Adrenal gland (tissue), 5 donors: ENCODE data around the gene RAB14.

Experiments
- CTCF ChIP-seq, 6 experiments: fragments of 450-650 bp in 4 of 6; fragments of 200-600 bp in 2 of 6; sonication (generic) in 1 of 6; IDR thresholded peaks; 1 replicate in 5 of 6; 2 replicates in 1 of 6; pipeline versions ENCODE4 v1.5.1 to v1.8.0; 2016 to 2021; ENCODE audit warnings: antibody characterized with exemption in 6 of 6, mild to moderate bottlenecking in 2 of 6, moderate library complexity in 1 of 6
- POLR2A ChIP-seq, 2 donors: fragments of 450-650 bp; IDR thresholded peaks; one replicate each; pipeline ENCODE4 v1.6.1; 2017; ENCODE audit warnings: antibody characterized with exemption in 2 of 2, mild to moderate bottlenecking in 2 of 2, moderate library complexity in 1 of 2
- donor health status: DM: no; HTN: no; CAD: no.

GRCh38 chr9:121240472-121241135 is 38.9 kb upstream of the RAB14 start:
- TF ChIP-seq CTCF (IDR thresholded peaks at IDR 0.05) (no peak), POLR2A (IDR thresholded peaks at IDR 0.05) (no peak)
